MG63 (cell line): ENCODE measurements around the gene EFHC1. TPM values are rescaled to one million over a fixed set of nuclear protein-coding genes. Genes with fewer than 3 reads are reported as not detected.
A peak's percentile ranks its signal among the peaks of the same experiment; 100 is the strongest.

Experiments
- DNase-seq: peaks from one replicate; pipeline ENCODE4 v3.0.0-alpha.2; 2020
- H3K27me3 ChIP-seq: fragments of 250-450 bp; sonication (Bioruptor Pico); 2 replicates; pipeline ENCODE4 v1.5.1; 2020; ENCODE audit warnings: mild to moderate bottlenecking, moderate library complexity
- H3K36me3 ChIP-seq: fragments of 250-450 bp; sonication (Bioruptor Pico); 2 replicates; pipeline ENCODE4 v1.5.1; 2020; ENCODE audit warnings: mild to moderate bottlenecking, moderate library complexity
- H3K4me3 ChIP-seq: fragments of 250-450 bp; sonication (Bioruptor Pico); 2 replicates; pipeline ENCODE4 v1.5.1; 2020; ENCODE audit warnings: mild to moderate bottlenecking, moderate library complexity
- H3K9me3 ChIP-seq: fragments of 250-450 bp; sonication (Bioruptor Pico); 2 replicates; pipeline ENCODE4 v1.5.1; 2020; ENCODE audit warnings: mild to moderate bottlenecking, moderate library complexity
- total RNA-seq: library from RNA; depleted of rRNA; stranded (reverse); fragments of >200 nt; shearing (Covaris generic); gene quantifications from 2 replicates; pipeline ENCODE4 v1.2.3, GENCODE V29; 2014; ENCODE audit warnings: low replicate concordance

Gene EFHC1
- total RNA-seq, 1 experiment from 2014 or later: 78.4 TPM

GRCh38 chr6:52391599-52391998 lies 28.5 kb upstream of the EFHC1 start:
- DNase-seq: no peak
- Histone ChIP-seq H3K9me3 (peaks cover 3% of the 10 kb centered on the region), H3K36me3 (no peaks in the 10 kb centered on the region), H3K4me3 (no peak overlapping the region), H3K27me3 (no peaks in the 10 kb centered on the region)

DNA sequence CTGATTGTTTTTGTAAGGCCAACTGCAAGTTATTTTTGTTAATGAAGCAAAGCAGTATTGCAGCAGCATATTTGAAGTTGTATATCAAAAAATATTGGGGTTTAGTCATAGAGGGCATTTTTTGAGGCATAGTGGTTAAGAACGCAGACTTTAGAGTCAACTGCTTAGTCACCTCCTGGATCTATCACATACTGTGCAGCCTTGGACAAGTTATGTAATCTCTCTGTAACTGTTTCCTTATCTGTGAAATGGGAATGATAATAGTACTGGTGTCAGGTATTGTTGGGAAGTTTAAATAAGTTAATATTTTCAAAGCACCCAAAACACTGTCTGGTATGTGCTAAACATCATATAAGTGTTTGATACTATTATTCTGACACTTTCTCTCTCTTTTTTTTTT lies 27.2 kb upstream of the EFHC1 start:
- no peak for DNase-seq
- no peaks in the 10 kb centered on the region; the same call in 1 of the 2 replicates for H3K9me3 ChIP-seq
- H3K4me3 ChIP-seq: no peak overlapping the region
- no peaks in the 10 kb centered on the region for H3K27me3 ChIP-seq
- H3K36me3 ChIP-seq: no peaks in the 10 kb centered on the region

- Histone ChIP-seq H3K4me3 (no peak overlapping the region), H3K27me3 (no peaks in the 10 kb centered on the region), H3K36me3 (no peaks in the 10 kb centered on the region), H3K9me3 (no peaks in the 10 kb centered on the region)
- DNase-seq: no peak
Observed at GRCh38 chr6:52393780-52394179, 26.4 kb upstream of the EFHC1 start.

DNA sequence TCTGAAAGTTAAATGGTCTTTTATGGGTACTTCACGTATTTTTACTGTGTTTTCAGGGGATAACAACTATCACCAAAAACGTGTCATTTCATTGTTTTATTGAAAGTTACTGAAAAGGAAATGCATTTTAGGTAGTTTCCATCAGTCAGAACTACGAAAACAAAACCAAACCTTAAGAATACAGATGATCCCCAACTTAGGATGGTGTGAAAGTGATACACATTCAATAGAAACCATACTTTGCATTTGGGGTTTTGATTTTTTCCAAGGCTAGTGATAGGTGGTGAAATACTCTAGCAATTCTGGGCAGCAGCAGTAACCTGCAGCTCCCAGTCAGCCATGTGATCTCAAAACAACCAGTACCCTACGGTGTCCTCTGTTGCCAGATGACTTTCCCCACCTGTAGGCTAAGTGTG lies 25.9 kb upstream of the EFHC1 start:
- no peak overlapping the region for H3K4me3 ChIP-seq
- H3K27me3 ChIP-seq: no peaks in the 10 kb centered on the region
- DNase-seq: no peak
- H3K36me3 ChIP-seq: no peaks in the 10 kb centered on the region
- no peaks in the 10 kb centered on the region for H3K9me3 ChIP-seq

GRCh38 chr6:52395969-52396368 lies 24.2 kb upstream of the EFHC1 start:
- Histone ChIP-seq H3K27me3 (no peaks in the 10 kb centered on the region), H3K4me3 (no peak overlapping the region), H3K9me3 (no peaks in the 10 kb centered on the region), H3K36me3 (no peaks in the 10 kb centered on the region)
- no peak for DNase-seq

DNA sequence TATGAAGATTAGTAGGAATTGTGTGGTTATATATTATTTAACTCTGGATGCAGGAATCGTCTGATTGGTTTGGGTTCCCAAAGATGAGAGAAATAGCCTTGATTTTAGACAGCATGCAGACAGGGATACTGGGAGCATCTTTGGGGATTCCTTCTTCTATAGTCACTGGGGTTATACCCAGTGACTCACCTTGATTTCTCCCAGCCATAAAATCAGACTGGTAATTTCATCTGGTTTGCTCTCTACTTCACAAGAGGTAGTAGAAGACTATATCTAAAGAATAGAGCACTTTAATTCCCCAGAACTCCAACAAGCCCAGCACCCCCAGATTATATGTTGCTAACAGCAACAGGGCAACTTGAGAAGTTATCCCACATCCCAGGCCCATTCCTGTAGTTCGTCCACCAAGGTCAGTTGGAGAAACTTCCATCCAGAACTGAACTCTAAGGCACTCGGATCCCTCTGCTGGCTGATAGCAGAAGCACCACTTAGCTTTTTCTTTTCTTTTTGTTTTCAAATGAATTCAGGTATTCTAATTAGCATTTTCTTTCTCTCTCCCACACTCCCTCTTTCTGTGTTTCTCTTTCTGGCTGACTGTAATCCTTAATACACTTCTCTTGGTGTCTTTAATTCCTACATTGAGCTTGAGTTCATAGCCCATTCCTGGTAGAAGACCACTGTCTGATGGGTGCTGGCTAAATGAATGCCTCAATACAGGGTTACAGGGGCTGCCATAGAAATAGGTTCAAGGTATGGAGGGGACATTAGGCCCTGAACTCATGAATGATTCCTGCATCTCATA lies 20.4 kb upstream of the EFHC1 start:
- Histone ChIP-seq H3K9me3 (no peaks in the 10 kb centered on the region), H3K27me3 (no peaks in the 10 kb centered on the region), H3K4me3 (no peak overlapping the region), H3K36me3 (no peaks in the 10 kb centered on the region)
- DNase-seq: peak; percentile 62

GRCh38 chr6:52400313-52401041 lies 19.7 kb upstream of the EFHC1 start:
- Histone ChIP-seq H3K27me3 (no peaks in the 10 kb centered on the region), H3K9me3 (no peaks in the 10 kb centered on the region), H3K4me3 (no peak overlapping the region), H3K36me3 (no peaks in the 10 kb centered on the region)
- no peak for DNase-seq

DNA sequence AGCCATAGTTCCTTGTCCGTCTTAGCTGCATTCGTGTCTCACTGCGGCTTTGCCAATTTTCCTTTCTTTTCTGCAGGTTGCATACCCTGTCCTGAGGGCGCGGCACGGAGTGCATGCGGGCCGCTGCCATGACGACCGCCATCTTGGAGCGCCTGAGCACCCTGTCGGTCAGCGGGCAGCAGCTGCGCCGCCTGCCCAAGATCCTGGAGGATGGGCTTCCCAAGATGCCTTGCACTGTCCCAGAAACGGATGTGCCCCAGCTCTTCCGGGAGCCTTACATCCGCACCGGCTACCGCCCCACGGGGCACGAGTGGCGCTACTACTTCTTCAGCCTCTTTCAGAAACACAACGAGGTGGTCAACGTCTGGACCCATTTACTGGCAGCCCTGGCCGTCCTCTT lies 17.1 kb upstream of the EFHC1 start:
- Histone ChIP-seq H3K36me3 (no peaks in the 10 kb centered on the region), H3K4me3 (no peak overlapping the region), H3K9me3 (no peaks in the 10 kb centered on the region), H3K27me3 (no peaks in the 10 kb centered on the region)
- no peak for DNase-seq

GRCh38 chr6:52403627-52404026 lies 16.5 kb upstream of the EFHC1 start:
- peak; percentile 85 for DNase-seq
- H3K27me3 ChIP-seq: no peaks in the 10 kb centered on the region
- no peak overlapping the region for H3K4me3 ChIP-seq
- H3K36me3 ChIP-seq: no peaks in the 10 kb centered on the region
- no peaks in the 10 kb centered on the region for H3K9me3 ChIP-seq

DNA sequence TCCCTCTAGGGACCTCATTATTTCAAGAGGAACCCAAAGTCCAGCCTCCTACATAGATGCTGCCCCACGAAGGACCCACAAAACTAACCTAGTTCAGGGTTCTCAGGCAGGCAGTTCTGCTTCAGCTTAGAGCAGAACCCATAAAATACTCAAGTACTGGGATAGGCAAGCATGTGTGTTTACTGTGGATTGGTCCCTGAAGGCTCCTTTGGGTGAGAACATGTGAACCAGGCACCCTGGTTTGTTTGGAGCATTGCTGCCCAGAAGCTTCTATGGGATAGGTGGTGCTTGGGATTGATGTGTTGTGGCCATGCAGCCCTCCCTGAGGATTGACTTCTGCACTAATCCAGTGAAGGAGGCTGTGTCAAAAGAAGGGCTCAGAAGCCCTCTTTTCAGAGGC lies 14.9 kb upstream of the EFHC1 start:
- no peaks in the 10 kb centered on the region for H3K9me3 ChIP-seq
- no peaks in the 10 kb centered on the region for H3K36me3 ChIP-seq
- no peaks in the 10 kb centered on the region for H3K27me3 ChIP-seq
- DNase-seq: no peak
- no peak overlapping the region for H3K4me3 ChIP-seq

GRCh38 chr6:52407467-52407866 lies 12.7 kb upstream of the EFHC1 start:
- H3K27me3 ChIP-seq: no peaks in the 10 kb centered on the region
- H3K36me3 ChIP-seq: no peaks in the 10 kb centered on the region

DNA sequence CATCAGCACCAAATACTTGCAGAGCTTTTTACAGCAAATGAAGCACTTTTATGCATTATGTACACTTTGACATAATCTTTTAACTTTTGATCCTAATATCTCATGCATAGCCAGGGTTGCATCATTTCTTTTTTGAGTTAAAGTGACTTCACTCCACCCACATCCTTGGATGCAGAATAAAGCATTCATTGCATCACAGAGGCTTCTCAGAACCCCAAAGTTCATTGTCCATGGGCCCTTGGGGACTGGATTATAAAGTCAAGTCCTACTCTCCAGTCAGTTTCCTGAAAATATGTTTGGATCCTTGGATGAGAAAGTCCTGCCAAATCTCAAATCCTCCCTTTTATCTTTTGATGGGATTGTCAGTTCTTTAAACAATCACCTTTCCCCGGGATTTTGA lies 10.6 kb upstream of the EFHC1 start:
- no peaks in the 10 kb centered on the region for H3K9me3 ChIP-seq
- no peaks in the 10 kb centered on the region for H3K36me3 ChIP-seq
- DNase-seq: no peak
- no peak overlapping the region for H3K4me3 ChIP-seq
- no peaks in the 10 kb centered on the region for H3K27me3 ChIP-seq

More at GRCh38 chr6:52407467-52407866, 12.7 kb upstream of the EFHC1 start:
- no peak overlapping the region for H3K4me3 ChIP-seq
- no peaks in the 10 kb centered on the region for H3K9me3 ChIP-seq
- peak; percentile 42 for DNase-seq

DNA sequence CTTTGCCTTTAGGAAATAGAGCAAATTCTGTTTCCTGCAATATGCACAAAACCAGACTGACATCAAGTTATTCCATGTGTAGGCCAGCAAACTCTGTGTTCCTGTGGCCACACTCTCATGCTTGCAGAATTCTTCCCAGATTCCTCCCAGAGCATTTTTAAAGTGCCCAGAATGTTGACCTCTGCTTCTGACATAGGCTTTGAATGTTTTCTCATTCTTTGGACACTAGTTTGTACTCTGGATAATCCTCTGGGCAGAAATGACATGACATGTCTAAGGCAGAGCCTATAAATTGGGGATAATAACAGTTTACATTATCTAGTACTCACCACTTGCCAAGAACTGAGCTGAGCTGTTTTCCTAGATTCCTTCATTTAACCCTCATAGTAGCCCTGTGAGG lies 9.2 kb upstream of the EFHC1 start:
- peak; percentile 62 for DNase-seq
- Histone ChIP-seq H3K4me3 (no peak overlapping the region), H3K9me3 (no peaks in the 10 kb centered on the region), H3K27me3 (no peaks in the 10 kb centered on the region), H3K36me3 (no peaks in the 10 kb centered on the region)

DNA sequence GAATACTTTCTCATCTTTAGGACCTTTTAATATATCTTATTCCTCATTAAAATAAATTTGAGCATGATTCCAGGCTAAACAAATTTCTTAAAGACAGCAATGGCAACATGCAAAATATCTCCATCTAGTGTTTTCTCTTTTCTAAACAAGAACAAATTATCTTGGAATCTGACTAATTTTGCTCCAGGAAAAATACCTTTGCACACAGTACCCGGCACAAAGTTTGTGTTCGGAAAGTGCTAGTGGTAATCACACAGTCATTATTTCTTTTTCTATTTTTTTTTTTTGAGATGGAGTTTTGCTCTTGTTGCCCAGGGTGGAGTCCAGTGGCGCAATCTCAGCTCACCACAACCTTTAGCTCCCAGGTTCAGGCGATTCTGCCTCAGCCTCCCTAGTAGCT lies 8.2 kb upstream of the EFHC1 start:
- Histone ChIP-seq H3K4me3 (no peak overlapping the region), H3K9me3 (no peaks in the 10 kb centered on the region), H3K36me3 (no peaks in the 10 kb centered on the region), H3K27me3 (no peaks in the 10 kb centered on the region)
- no peak for DNase-seq

DNA sequence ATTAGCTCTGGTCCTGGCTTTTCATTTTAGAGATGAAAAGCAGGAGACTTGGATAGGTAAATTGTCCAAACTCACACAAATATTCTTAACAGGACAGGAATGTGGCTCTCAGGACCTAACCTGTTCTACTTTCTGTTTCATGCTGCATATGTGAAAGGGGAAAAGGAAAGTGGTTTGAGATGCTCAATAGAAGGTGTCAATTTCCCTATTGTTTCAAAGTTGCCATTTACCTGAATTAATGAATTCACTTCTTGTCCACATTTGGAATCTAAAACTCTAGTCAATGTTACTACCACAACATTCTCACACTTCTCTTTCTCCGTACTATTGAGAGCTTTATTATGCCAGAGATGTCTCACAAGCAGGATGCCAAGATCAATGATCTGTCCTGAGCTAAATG lies 4.8 kb upstream of the EFHC1 start:
- H3K4me3 ChIP-seq: no peak overlapping the region
- no peaks in the 10 kb centered on the region; the same call in 1 of the 2 replicates for H3K36me3 ChIP-seq
- DNase-seq: no peak
- no peaks in the 10 kb centered on the region for H3K27me3 ChIP-seq
- H3K9me3 ChIP-seq: no peaks in the 10 kb centered on the region

GRCh38 chr6:52415917-52416628 lies 4.1 kb upstream of the EFHC1 start:
- Histone ChIP-seq H3K4me3 (no peak overlapping the region), H3K36me3 (no peaks in the 10 kb centered on the region; the same call in 1 of the 2 replicates), H3K9me3 (no peaks in the 10 kb centered on the region), H3K27me3 (no peaks in the 10 kb centered on the region)
- DNase-seq: no peak

GRCh38 chr6:52416629-52417151 lies 3.5 kb upstream of the EFHC1 start:
- Histone ChIP-seq H3K27me3 (no peaks in the 10 kb centered on the region), H3K9me3 (no peaks in the 10 kb centered on the region), H3K36me3 (no peaks in the 10 kb centered on the region; the same call in 1 of the 2 replicates), H3K4me3 (no peak overlapping the region)
- peak; percentile 74 for DNase-seq
